ENCODE data around the gene AFAP1.

Gene AFAP1

DNA sequence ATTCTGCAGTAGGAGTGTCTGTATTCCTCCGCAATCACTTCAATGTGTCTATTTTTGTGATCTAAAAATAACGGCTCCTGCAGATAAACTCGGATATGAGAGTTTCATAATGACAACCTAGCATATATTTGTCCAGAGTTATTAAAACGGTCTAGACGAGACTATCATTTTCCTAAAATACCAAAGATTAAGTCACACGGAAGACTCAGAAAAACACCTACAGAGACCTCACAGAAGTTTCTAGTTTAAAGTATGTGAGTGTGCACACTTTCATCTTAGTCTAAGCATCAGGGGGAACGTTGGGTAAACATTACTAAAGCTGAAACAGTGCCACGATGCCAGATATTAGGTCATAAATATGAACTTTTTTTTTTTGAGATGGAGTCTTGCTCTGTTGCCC lies 156.9 kb downstream of the AFAP1 start:
- peak in 1 of 2 donors; percentile 55 for DNase-seq (ENCODE audit: low read depth in 2 of 2)
- no peak overlapping the region for H3K4me3 ChIP-seq (replicated peaks in 1 of 2; ENCODE audit: low read depth in 2 of 2, low read length in 2 of 2)
- TF ChIP-seq, protein P1, sequence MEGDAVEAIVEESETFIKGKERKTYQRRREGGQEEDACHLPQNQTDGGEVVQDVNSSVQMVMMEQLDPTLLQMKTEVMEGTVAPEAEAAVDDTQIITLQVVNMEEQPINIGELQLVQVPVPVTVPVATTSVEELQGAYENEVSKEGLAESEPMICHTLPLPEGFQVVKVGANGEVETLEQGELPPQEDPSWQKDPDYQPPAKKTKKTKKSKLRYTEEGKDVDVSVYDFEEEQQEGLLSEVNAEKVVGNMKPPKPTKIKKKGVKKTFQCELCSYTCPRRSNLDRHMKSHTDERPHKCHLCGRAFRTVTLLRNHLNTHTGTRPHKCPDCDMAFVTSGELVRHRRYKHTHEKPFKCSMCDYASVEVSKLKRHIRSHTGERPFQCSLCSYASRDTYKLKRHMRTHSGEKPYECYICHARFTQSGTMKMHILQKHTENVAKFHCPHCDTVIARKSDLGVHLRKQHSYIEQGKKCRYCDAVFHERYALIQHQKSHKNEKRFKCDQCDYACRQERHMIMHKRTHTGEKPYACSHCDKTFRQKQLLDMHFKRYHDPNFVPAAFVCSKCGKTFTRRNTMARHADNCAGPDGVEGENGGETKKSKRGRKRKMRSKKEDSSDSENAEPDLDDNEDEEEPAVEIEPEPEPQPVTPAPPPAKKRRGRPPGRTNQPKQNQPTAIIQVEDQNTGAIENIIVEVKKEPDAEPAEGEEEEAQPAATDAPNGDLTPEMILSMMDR (IDR thresholded peaks at IDR 0.05; ENCODE audit: low read depth, low read length): no peak

GRCh38 chr4:7781993-7782392 lies 157.7 kb downstream of the AFAP1 start:
- TF ChIP-seq, protein P1 (IDR thresholded peaks at IDR 0.05; ENCODE audit: low read depth, low read length): no peak
- no peak for DNase-seq (ENCODE audit: low read depth in 2 of 2)
- no peak overlapping the region for H3K4me3 ChIP-seq (replicated peaks in 1 of 2; ENCODE audit: low read depth in 2 of 2, low read length in 2 of 2)

GRCh38 chr4:7781366-7781765 lies 158.3 kb downstream of the AFAP1 start:
- peak; percentile 78 to 83 for DNase-seq (ENCODE audit: low read depth in 2 of 2)
- no peak overlapping the region for H3K4me3 ChIP-seq (replicated peaks in 1 of 2; ENCODE audit: low read depth in 2 of 2, low read length in 2 of 2)
- TF ChIP-seq, protein P1 (IDR thresholded peaks at IDR 0.05; ENCODE audit: low read depth, low read length): no peak

GRCh38 chr4:7780751-7781348 lies 158.8 kb downstream of the AFAP1 start:
- no peak overlapping the region for H3K4me3 ChIP-seq (replicated peaks in 1 of 2; ENCODE audit: low read depth in 2 of 2, low read length in 2 of 2)
- DNase-seq (ENCODE audit: low read depth in 2 of 2): no peak
- TF ChIP-seq, protein P1 (IDR thresholded peaks at IDR 0.05; ENCODE audit: low read depth, low read length): no peak

GRCh38 chr4:7779432-7779768 lies 160.3 kb downstream of the AFAP1 start:
- TF ChIP-seq, protein P1 (IDR thresholded peaks at IDR 0.05; ENCODE audit: low read depth, low read length): no peak
- peak in 1 of 2 donors; percentile 49 for DNase-seq (ENCODE audit: low read depth in 2 of 2)
- no peak overlapping the region for H3K4me3 ChIP-seq (replicated peaks in 1 of 2; ENCODE audit: low read depth in 2 of 2, low read length in 2 of 2)

GRCh38 chr4:7778510-7779431 lies 160.9 kb downstream of the AFAP1 start:
- no peak overlapping the region for H3K4me3 ChIP-seq (replicated peaks in 1 of 2; ENCODE audit: low read depth in 2 of 2, low read length in 2 of 2)
- no peak for DNase-seq (ENCODE audit: low read depth in 2 of 2)
- TF ChIP-seq, protein P1 (IDR thresholded peaks at IDR 0.05; ENCODE audit: low read depth, low read length): no peak
